ENCODE measurements around the gene INSYN2A.

- TF ChIP-seq CTCF (IDR thresholded peaks at IDR 0.05; ENCODE audit: insufficient read depth, low read length) (no peak), POLR2AphosphoS5 (IDR thresholded peaks at IDR 0.05; ENCODE audit: low read depth) (no peak)
Measured at GRCh38 chr10:127236266-127236665, 39.9 kb upstream of the INSYN2A start.
